ENCODE results near the gene VIP. TPM values are rescaled to one million over a fixed set of nuclear protein-coding genes. Genes with fewer than 3 reads are reported as not detected.

Gene VIP
- total RNA-seq, 1 experiment from 2014 or later: not detected

DNA sequence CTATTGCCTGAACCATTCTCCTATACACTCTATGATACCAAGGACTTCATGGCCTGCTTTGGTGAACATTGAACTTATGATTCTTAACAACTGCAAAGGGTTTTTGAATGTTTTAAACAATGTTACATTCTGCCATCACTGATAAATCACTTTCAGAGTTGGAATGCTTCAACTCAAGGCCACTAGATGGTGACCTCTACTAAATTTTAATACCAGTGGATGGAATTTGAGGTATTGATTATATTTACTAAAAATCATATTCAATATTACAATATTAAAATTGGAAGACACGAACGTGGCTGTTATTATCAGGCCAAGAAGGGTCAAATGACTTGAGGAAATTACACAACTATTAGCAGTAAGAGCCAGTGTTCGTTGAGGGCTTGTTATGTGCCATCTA, 34.3 kb upstream of the VIP start:
- TF ChIP-seq RAD21 (IDR thresholded peaks at IDR 0.05; ENCODE audit: low read depth): peak; percentile 48
- TF ChIP-seq SP1 (IDR thresholded peaks at IDR 0.05; ENCODE audit: low read depth): no peak
- TF ChIP-seq, protein P1, sequence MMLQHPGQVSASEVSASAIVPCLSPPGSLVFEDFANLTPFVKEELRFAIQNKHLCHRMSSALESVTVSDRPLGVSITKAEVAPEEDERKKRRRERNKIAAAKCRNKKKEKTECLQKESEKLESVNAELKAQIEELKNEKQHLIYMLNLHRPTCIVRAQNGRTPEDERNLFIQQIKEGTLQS (IDR thresholded peaks at IDR 0.05): no peak
- no peak for TF ChIP-seq EZH2phosphoT487 (IDR thresholded peaks at IDR 0.05; ENCODE audit: borderline replicate concordance)
- no peak for TF ChIP-seq EGR1 (IDR thresholded peaks at IDR 0.05; ENCODE audit: low read depth)
- TF ChIP-seq, protein P2, sequence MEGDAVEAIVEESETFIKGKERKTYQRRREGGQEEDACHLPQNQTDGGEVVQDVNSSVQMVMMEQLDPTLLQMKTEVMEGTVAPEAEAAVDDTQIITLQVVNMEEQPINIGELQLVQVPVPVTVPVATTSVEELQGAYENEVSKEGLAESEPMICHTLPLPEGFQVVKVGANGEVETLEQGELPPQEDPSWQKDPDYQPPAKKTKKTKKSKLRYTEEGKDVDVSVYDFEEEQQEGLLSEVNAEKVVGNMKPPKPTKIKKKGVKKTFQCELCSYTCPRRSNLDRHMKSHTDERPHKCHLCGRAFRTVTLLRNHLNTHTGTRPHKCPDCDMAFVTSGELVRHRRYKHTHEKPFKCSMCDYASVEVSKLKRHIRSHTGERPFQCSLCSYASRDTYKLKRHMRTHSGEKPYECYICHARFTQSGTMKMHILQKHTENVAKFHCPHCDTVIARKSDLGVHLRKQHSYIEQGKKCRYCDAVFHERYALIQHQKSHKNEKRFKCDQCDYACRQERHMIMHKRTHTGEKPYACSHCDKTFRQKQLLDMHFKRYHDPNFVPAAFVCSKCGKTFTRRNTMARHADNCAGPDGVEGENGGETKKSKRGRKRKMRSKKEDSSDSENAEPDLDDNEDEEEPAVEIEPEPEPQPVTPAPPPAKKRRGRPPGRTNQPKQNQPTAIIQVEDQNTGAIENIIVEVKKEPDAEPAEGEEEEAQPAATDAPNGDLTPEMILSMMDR (IDR thresholded peaks at IDR 0.05 in 2 of 3, conservative IDR thresholded peaks at IDR 0.05 in 1 of 3; ENCODE audit: borderline replicate concordance in 1 of 3, insufficient read depth in 1 of 3, low read depth in 2 of 3, low read length in 2 of 3): 0 out of 6 replicates have a peak, but pooled peaks of 2 of the 3 experiments have one; percentile 10 to 15
- no peaks in the 10 kb centered on the region for H3K79me2 ChIP-seq (ENCODE audit: insufficient read depth, low read length)
- no peaks in the 10 kb centered on the region for H3K27me3 ChIP-seq (ENCODE audit: insufficient read depth, low read length)
- H3K9me2 ChIP-seq (ENCODE audit: insufficient read depth): no peaks in the 10 kb centered on the region
- H4K20me1 ChIP-seq (ENCODE audit: insufficient read depth): no peaks in the 10 kb centered on the region
- no peak overlapping the region for H3K4me3 ChIP-seq (replicated peaks in 1 of 2; ENCODE audit: low read depth in 1 of 2, low read length in 2 of 2)
- intact Hi-C loops (cut with micrococcal nuclease): no loop called here
- ATAC-seq (no peak), DNase-seq (ENCODE audit: low read depth, low spot score) (no peak)
- H3K4me2 ChIP-seq (ENCODE audit: low read length): no peak overlapping the region
- H3K27ac ChIP-seq (ENCODE audit: low read depth, low read length): no peak overlapping the region
- ChIA-PET POLR2A (no interaction called here), RAD21 (ENCODE audit: low non-redundant PET in 1 of 2, low total read pairs in 2 of 2, uncharacterized antibody in 2 of 2, unreplicated experiment in 2 of 2) (no interaction called here), CTCF (interaction anchor here (1.2 to 2.9 kb wide), 3 partner anchors 231 to 238 kb away, joined by 5 to 20 read pairs (median 8); no protein-coding TSS in a partner anchor)
- no peaks in the 10 kb centered on the region for H3K4me1 ChIP-seq (ENCODE audit: control insufficient read depth in 1 of 2, insufficient read depth in 2 of 2, low read length in 2 of 2)
- no peak overlapping the region for H2AFZ ChIP-seq (ENCODE audit: low read depth, low read length, poor library complexity, severe bottlenecking)
- no TSS peak for BruUV-seq (replicated peaks)
- H3K9ac ChIP-seq (ENCODE audit: low read length): no peak overlapping the region
- H3K9me3 ChIP-seq (ENCODE audit: control insufficient read depth in 1 of 2, insufficient read depth in 1 of 2, low read depth in 1 of 2, low read length in 2 of 2): no peaks in the 10 kb centered on the region
- no peaks in the 10 kb centered on the region for H3K36me3 ChIP-seq (ENCODE audit: control insufficient read depth in 1 of 2, insufficient read depth in 2 of 2, low read length in 2 of 2)

DNA sequence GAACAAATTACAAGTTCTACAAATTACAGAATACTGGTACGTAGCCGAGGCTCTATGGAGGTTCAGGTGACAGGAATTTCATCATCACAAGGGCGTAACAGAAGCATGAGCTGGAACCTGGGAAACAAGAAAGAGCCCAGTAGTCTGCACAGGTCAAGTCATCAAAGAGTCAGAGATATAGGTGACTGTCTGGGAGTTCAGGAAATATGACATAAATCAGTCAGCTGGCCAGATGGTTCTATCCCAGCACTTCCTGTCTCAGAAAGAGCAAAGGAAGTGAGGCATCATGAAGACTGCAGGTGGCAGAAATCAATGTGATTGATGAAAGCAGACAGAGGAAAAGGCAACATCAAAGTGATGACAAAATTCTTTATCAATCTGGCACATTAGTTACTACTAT, 29.6 kb upstream of the VIP start:
- Histone ChIP-seq H3K9ac (ENCODE audit: low read length) (no peak overlapping the region), H3K36me3 (ENCODE audit: control insufficient read depth in 1 of 2, insufficient read depth in 2 of 2, low read length in 2 of 2) (no peaks in the 10 kb centered on the region), H4K20me1 (ENCODE audit: insufficient read depth) (no peaks in the 10 kb centered on the region), H3K9me2 (ENCODE audit: insufficient read depth) (no peaks in the 10 kb centered on the region), H3K27ac (ENCODE audit: low read depth, low read length) (no peak overlapping the region), H3K79me2 (ENCODE audit: insufficient read depth, low read length) (no peaks in the 10 kb centered on the region), H3K27me3 (ENCODE audit: insufficient read depth, low read length) (no peaks in the 10 kb centered on the region), H3K4me3 (replicated peaks in 1 of 2; ENCODE audit: low read depth in 1 of 2, low read length in 2 of 2) (no peak overlapping the region), H2AFZ (ENCODE audit: low read depth, low read length, poor library complexity, severe bottlenecking) (no peak overlapping the region), H3K4me2 (ENCODE audit: low read length) (no peak overlapping the region), H3K4me1 (ENCODE audit: control insufficient read depth in 1 of 2, insufficient read depth in 2 of 2, low read length in 2 of 2) (no peaks in the 10 kb centered on the region), H3K9me3 (ENCODE audit: control insufficient read depth in 1 of 2, insufficient read depth in 1 of 2, low read depth in 1 of 2, low read length in 2 of 2) (no peaks in the 10 kb centered on the region)
- intact Hi-C loops (cut with micrococcal nuclease): no loop called here
- ChIA-PET POLR2A (no interaction called here), RAD21 (ENCODE audit: low non-redundant PET in 1 of 2, low total read pairs in 2 of 2, uncharacterized antibody in 2 of 2, unreplicated experiment in 2 of 2) (no interaction called here), CTCF (no interaction called here)
- ATAC-seq (peak; percentile 67), DNase-seq (ENCODE audit: low read depth, low spot score) (peak; percentile 40)
- no TSS peak for BruUV-seq (replicated peaks)
- TF ChIP-seq TCF7L2 (IDR thresholded peaks at IDR 0.05; ENCODE audit: borderline replicate concordance, extremely low read depth, insufficient read depth, insufficient read length) (peak; percentile 86), ELF1 (IDR thresholded peaks at IDR 0.05; ENCODE audit: borderline replicate concordance, low read depth) (peak; percentile 28; the same call in 1 of the 2 replicates), POLR2AphosphoS5 (IDR thresholded peaks at IDR 0.05; ENCODE audit: low read depth, low read length) (no peak), EZH2phosphoT487 (IDR thresholded peaks at IDR 0.05; ENCODE audit: borderline replicate concordance) (no peak), JUND (IDR thresholded peaks at IDR 0.05) (peak; percentile 27; the same call in 1 of the 2 replicates), CBX3 (IDR thresholded peaks at IDR 0.05; ENCODE audit: low read depth) (no peak), EGR1 (IDR thresholded peaks at IDR 0.05; ENCODE audit: low read depth) (no peak), SIN3A (IDR thresholded peaks at IDR 0.05; ENCODE audit: low read depth) (0 out of 2 replicates have a peak, but pooled peaks have one; percentile 26), SP1 (IDR thresholded peaks at IDR 0.05; ENCODE audit: low read depth) (0 out of 2 replicates have a peak, but pooled peaks have one; percentile 38), YY1 (IDR thresholded peaks at IDR 0.05; ENCODE audit: extremely low read depth, insufficient replicate concordance, low read depth, low read length) (no peak)
- TF ChIP-seq, protein P3, sequence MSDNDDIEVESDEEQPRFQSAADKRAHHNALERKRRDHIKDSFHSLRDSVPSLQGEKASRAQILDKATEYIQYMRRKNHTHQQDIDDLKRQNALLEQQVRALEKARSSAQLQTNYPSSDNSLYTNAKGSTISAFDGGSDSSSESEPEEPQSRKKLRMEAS (IDR thresholded peaks at IDR 0.05): 0 out of 2 replicates have a peak, but pooled peaks have one; percentile 36
- TF ChIP-seq, protein P1 (IDR thresholded peaks at IDR 0.05): peak; percentile 75
- TF ChIP-seq, protein P4, sequence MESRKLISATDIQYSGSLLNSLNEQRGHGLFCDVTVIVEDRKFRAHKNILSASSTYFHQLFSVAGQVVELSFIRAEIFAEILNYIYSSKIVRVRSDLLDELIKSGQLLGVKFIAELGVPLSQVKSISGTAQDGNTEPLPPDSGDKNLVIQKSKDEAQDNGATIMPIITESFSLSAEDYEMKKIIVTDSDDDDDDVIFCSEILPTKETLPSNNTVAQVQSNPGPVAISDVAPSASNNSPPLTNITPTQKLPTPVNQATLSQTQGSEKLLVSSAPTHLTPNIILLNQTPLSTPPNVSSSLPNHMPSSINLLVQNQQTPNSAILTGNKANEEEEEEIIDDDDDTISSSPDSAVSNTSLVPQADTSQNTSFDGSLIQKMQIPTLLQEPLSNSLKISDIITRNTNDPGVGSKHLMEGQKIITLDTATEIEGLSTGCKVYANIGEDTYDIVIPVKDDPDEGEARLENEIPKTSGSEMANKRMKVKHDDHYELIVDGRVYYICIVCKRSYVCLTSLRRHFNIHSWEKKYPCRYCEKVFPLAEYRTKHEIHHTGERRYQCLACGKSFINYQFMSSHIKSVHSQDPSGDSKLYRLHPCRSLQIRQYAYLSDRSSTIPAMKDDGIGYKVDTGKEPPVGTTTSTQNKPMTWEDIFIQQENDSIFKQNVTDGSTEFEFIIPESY (IDR thresholded peaks at IDR 0.05; ENCODE audit: extremely low read depth, insufficient replicate concordance, low read length): no peak
